IgD-negative memory B cell (primary cell): ENCODE data around the gene MCCC1. TPM values are rescaled to one million over a fixed set of nuclear protein-coding genes. Genes with fewer than 3 reads are reported as not detected.
"Not testable (repeated sequence)": the region's sequence is repeated elsewhere in the genome, so short reads cannot be mapped to it uniquely, and the experiment has no call there.

Experiments used
- H3K27ac Mint-ChIP-seq, 3 donors: one replicate each; pipeline ENCODE4 v1.8.0; 2020 to 2022; ENCODE audit warnings: mild to moderate bottlenecking in 3 of 3, mixed read lengths in 3 of 3, moderate library complexity in 1 of 3
- H3K27me3 Mint-ChIP-seq: one replicate; pipeline ENCODE4 v1.8.0; 2021; ENCODE audit warnings: mixed read lengths
- H3K36me3 Mint-ChIP-seq: one replicate; pipeline ENCODE4 v1.8.0; 2020; ENCODE audit warnings: mild to moderate bottlenecking, mixed read lengths
- H3K4me1 Mint-ChIP-seq, 3 donors: one replicate each; pipeline ENCODE4 v1.8.0; 2020 to 2022; ENCODE audit warnings: mixed read lengths in 3 of 3, mild to moderate bottlenecking in 1 of 3
- H3K4me3 Mint-ChIP-seq, 4 donors: one replicate each; pipeline ENCODE4 v1.8.0; 2020 to 2022; ENCODE audit warnings: mild to moderate bottlenecking in 4 of 4, mixed read lengths in 4 of 4, moderate library complexity in 3 of 4
- H3K9me3 Mint-ChIP-seq, 3 donors: one replicate each; pipeline ENCODE4 v1.8.0; 2020 to 2021; ENCODE audit warnings: mixed read lengths in 3 of 3, mild to moderate bottlenecking in 1 of 3
- polyA plus RNA-seq: library from polyadenylated mRNA; unstranded; fragments of 300-500 nt; fragmentation: Illumina TruSeq; gene quantifications from one replicate; pipeline ENCODE4 v1.2.3, GENCODE V29; 2021

MCCC1 gene
- polyA plus RNA-seq, 1 donor from 2014 or later: 32.4 TPM

GRCh38 chr3:183116025-183116614 lies 16.8 kb upstream of the MCCC1 start:
- Mint-ChIP-seq H3K4me3 (peak overlapping the region; percentile 37 to 74 (median 69)), H3K27ac (peak overlapping the region; percentile 82 to 96 (median 93)), H3K9me3 (peaks cover 0 to 6% (median 3%) of the 10 kb centered on the region in 3 donors), H3K36me3 (peaks cover 2% of the 10 kb centered on the region), H3K27me3 (peaks cover 15% of the 10 kb centered on the region), H3K4me1 (peaks cover 16 to 20% (median 19%) of the 10 kb centered on the region in 3 donors)

DNA sequence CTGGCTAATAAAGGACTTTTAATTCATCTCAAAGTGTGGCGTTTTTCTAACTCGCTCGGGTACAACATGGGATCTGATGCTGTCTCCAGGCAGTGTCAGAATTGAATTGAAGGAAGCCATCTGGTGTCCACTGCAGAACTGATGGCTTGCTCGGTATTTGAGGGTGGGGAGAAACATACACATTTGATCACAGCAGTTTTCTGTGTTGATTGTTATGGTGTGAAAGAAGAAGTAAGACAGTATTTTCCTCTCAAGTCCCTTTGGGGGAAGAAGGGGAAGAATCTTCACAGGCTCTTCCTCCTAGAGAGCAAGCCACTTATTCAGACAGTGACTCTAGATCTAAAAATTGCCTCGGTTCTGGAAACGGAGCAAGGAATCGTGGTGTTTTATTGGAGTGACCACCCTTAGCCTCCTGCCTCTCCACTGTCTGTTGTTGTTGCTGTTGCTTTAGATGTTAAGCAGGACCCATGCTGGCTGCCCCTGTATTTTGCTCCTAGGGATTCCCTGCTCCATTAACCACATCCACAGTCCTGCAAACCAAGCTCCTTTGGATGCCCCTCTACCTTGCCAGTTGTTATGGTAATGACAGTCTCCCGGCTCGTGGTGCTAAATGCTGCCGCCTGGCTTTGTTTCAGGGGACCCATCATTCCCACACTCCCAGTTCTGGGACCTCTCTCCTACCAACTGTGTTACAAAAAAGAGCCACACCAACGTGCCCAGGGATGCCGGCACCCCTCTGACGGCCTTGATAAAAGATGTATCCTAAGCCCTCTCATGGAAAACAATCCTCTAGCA lies 15.3 kb upstream of the MCCC1 start:
- Mint-ChIP-seq H3K4me1 (peaks cover 16 to 20% (median 19%) of the 10 kb centered on the region in 3 donors), H3K4me3 (peak overlapping the region in 3 of 4 donors; percentile 24 to 90 (median 51)), H3K27ac (peak overlapping the region in 2 of 3 donors; percentile 22 to 82), H3K9me3 (peaks cover 1 to 9% (median 6%) of the 10 kb centered on the region in 3 donors), H3K36me3 (peaks cover 5% of the 10 kb centered on the region), H3K27me3 (peaks cover 6% of the 10 kb centered on the region)

- H3K27me3 Mint-ChIP-seq, H3K4me3 Mint-ChIP-seq, H3K36me3 Mint-ChIP-seq, H3K9me3 Mint-ChIP-seq, H3K27ac Mint-ChIP-seq: not testable (repeated sequence)
- peaks cover 17 to 21% (median 21%) of the 10 kb centered on the region in 3 donors for H3K4me1 Mint-ChIP-seq
Measured at GRCh38 chr3:183109847-183110246, 10.6 kb upstream of the MCCC1 start.

- Mint-ChIP-seq H3K9me3 (peaks cover 1 to 9% (median 8%) of the 10 kb centered on the region in 3 donors), H3K27me3 (no peaks in the 10 kb centered on the region), H3K36me3 (peaks cover 5% of the 10 kb centered on the region), H3K4me3 (peak overlapping the region in 1 of 4 donors; percentile 23), H3K27ac (no peak overlapping the region), H3K4me1 (peaks cover 4 to 15% (median 11%) of the 10 kb centered on the region in 3 donors)
Measured at GRCh38 chr3:183108470-183108869, 9.2 kb upstream of the MCCC1 start.

- Mint-ChIP-seq H3K4me3 (no peak overlapping the region), H3K27me3 (no peaks in the 10 kb centered on the region), H3K4me1 (peaks cover 4 to 15% (median 11%) of the 10 kb centered on the region in 3 donors), H3K27ac (peak overlapping the region in 1 of 3 donors; percentile 6), H3K9me3 (peaks cover 1 to 9% (median 8%) of the 10 kb centered on the region in 3 donors), H3K36me3 (peaks cover 5% of the 10 kb centered on the region)
Measured at GRCh38 chr3:183108001-183108449, 8.7 kb upstream of the MCCC1 start.

- not testable (repeated sequence) for H3K9me3 Mint-ChIP-seq, H3K4me3 Mint-ChIP-seq, H3K27me3 Mint-ChIP-seq, H3K27ac Mint-ChIP-seq, H3K36me3 Mint-ChIP-seq
- peaks cover 6 to 15% (median 11%) of the 10 kb centered on the region in 3 donors for H3K4me1 Mint-ChIP-seq
Measured at GRCh38 chr3:183107372-183107771, 8.1 kb upstream of the MCCC1 start.

DNA sequence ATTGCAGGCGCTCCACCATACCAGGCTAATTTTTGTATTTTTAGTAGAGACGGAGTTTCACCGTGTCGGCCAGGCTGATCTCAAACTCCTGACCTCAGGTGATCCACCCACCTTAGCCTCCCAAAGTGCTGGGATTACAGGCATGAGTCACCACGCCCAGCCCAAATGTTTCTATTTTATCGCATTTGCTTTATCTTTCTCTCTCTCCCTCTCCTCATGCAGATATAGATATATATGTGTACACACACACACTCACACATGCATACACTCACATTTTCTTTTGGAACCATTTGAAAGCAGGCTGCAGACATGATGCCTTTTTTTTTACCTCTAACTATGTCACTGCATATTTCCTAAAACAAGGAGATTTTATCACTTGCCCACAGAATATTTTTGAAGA lies 7.3 kb upstream of the MCCC1 start:
- Mint-ChIP-seq H3K27ac (no peak overlapping the region), H3K9me3 (peaks cover 1 to 5% (median 3%) of the 10 kb centered on the region in 3 donors), H3K36me3 (peaks cover 3% of the 10 kb centered on the region), H3K4me3 (no peak overlapping the region), H3K4me1 (peaks cover 6 to 15% (median 11%) of the 10 kb centered on the region in 3 donors), H3K27me3 (no peaks in the 10 kb centered on the region)

DNA sequence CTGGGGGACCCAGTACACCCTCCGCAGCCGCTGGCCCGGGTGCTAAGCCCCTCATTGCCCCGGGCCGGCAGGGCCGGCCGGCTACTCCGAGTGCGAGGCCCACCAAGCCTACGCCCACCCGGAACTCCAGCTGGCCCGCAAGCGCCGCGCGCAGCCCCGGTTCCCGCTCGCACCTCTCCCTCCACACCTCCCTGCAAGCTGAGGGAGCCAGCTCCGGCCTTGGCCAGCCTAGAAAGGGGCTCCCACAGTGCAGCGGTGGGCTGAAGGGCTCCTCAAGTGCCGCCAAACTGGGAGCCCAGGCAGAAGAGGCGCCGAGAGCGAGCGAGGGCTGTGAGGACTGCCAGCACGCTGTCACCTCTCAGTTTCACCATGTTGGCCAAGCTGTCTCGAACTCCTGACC lies 4.7 kb upstream of the MCCC1 start:
- H3K36me3 Mint-ChIP-seq, H3K27me3 Mint-ChIP-seq, H3K9me3 Mint-ChIP-seq, H3K4me3 Mint-ChIP-seq: not testable (repeated sequence)
- Mint-ChIP-seq H3K4me1 (peaks cover 13 to 28% (median 22%) of the 10 kb centered on the region in 3 donors), H3K27ac (peak overlapping the region in 1 of 3 donors; percentile 40)

DNA sequence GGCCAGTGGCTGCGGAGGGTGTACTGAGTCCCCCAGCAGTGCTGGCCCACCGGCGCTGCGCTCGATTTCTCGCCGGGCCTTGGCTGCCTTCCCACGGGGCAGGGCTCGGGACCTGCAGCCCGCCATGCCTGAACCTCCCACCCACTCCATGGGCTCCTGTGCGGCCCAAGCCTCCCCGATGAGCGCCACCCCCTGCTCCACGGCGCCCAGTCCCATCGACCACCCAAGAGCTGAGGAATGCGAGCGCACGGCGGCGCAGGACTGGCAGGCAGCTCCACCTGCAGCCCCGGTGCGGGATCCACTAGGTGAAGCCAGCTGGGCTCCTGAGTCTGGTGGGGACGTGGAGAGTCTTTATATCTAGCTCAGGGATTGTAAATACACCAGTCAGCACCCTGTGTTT lies 1.7 kb upstream of the MCCC1 start:
- not testable (repeated sequence) for H3K9me3 Mint-ChIP-seq, H3K27ac Mint-ChIP-seq, H3K36me3 Mint-ChIP-seq, H3K27me3 Mint-ChIP-seq
- peaks cover 11 to 34% (median 24%) of the 10 kb centered on the region in 3 donors for H3K4me1 Mint-ChIP-seq
- H3K4me3 Mint-ChIP-seq: peak overlapping the region in 1 of 4 donors; percentile 60

GRCh38 chr3:183100376-183100775 lies 1.1 kb upstream of the MCCC1 start:
- H3K4me1 Mint-ChIP-seq: peaks cover 11 to 38% (median 25%) of the 10 kb centered on the region in 3 donors
- peak overlapping the region; percentile 13 to 97 (median 59) for H3K4me3 Mint-ChIP-seq
- H3K9me3 Mint-ChIP-seq: no peaks in the 10 kb centered on the region
- H3K27me3 Mint-ChIP-seq: no peaks in the 10 kb centered on the region
- H3K27ac Mint-ChIP-seq: peak overlapping the region; percentile 76 to 98 (median 96)
- no peaks in the 10 kb centered on the region for H3K36me3 Mint-ChIP-seq

DNA sequence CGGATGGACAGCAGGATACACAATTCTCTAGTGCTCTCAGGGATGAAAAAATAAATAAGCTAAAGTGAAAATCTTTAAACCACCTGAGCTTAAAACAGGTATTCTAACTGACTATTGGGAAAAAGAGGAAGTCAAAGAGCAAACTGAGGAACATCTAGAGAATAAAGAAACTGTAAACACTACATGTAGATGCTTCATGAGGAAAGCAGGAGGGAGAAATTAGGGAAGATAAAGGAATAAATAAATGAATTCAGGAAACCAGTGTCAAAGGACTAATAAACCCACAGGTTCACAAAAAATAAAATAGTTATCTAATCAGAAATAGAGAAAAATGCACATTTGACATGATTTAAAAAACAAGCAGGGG lies 525 bp upstream of the MCCC1 start:
- no peaks in the 10 kb centered on the region for H3K36me3 Mint-ChIP-seq
- no peaks in the 10 kb centered on the region for H3K27me3 Mint-ChIP-seq
- H3K4me1 Mint-ChIP-seq: peaks cover 11 to 38% (median 25%) of the 10 kb centered on the region in 3 donors

DNA sequence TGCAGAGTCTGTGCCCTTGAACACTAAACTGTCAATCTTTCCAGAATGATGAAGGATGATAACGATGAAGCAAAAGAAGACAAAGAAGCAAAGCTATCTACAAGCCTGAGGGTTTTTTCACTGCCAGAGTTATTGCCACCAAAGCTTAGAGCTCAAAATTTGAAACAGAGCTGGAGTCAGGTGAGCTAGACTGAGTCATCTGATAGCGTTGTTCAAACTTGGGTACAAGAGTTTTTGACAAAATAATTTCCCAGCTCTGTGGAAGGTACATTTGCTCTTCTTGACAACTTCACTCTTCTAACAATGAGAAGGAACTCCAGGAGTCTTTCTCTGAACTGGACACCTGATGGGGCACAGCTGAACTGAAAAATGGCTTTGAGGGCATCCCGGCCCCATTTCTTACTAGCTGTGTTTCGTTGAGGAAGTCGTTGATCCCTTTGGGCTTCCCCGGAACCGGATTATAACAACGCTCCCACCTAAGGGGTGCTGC lies 715 bp downstream of the MCCC1 start:
- Mint-ChIP-seq H3K4me3 (peak overlapping the region; percentile 97 to 98 (median 97)), H3K27ac (peak overlapping the region; percentile 76 to 98 (median 96)), H3K27me3 (no peaks in the 10 kb centered on the region), H3K4me1 (peaks cover 11 to 34% (median 27%) of the 10 kb centered on the region in 3 donors), H3K36me3 (peaks cover 1% of the 10 kb centered on the region), H3K9me3 (no peaks in the 10 kb centered on the region)

More for the DNA sequence above, 525 bp upstream of the MCCC1 start:
- Mint-ChIP-seq H3K27ac (peak overlapping the region; percentile 76 to 98 (median 96)), H3K9me3 (no peaks in the 10 kb centered on the region), H3K4me3 (peak overlapping the region; percentile 97 to 98 (median 97))

DNA sequence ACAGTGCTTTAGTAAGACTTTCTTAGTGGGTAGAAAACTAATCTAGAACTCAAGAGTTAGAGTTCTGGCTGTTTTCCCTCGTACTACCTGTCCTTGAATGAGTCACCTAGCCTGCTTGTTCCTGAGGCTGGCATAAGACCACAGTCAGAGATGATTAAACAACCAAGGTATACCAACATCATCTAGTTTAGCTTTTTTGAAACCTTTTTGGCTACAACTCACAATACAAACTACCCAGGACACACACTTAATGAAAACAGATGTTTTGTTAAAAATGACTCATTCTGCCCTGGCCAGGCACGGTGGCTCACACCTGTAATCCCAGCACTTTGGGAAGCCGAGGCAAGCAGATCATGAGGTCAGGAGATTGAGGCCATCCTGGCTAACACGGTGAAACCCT lies 4.6 kb downstream of the MCCC1 start:
- Mint-ChIP-seq H3K27me3 (no peaks in the 10 kb centered on the region), H3K36me3 (peaks cover 3% of the 10 kb centered on the region), H3K27ac (no peak overlapping the region), H3K4me3 (peak overlapping the region in 1 of 4 donors; percentile 83), H3K9me3 (no peaks in the 10 kb centered on the region), H3K4me1 (peaks cover 7 to 29% (median 19%) of the 10 kb centered on the region in 3 donors)

DNA sequence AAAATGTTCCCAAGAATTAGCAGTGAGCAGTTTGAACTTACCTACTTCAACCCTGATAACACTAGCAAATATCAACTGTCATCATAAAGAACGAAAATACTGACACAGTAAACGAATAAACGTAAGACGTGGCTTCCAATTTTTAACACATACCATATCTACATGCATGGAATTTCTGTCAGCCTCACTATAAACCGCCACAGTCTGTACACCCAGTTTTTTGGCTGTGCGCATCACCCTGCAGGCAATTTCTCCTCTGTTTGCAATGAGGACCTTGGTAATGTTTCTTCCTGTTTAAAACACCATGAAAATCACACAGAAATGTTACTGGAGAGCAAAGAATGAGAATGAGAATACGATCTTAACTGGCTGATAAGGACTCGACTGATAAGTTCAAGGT lies 7.0 kb downstream of the MCCC1 start:
- H3K36me3 Mint-ChIP-seq: peaks cover 9% of the 10 kb centered on the region
- H3K27ac Mint-ChIP-seq: peak overlapping the region in 1 of 3 donors; percentile 35
- H3K4me1 Mint-ChIP-seq: peaks cover 7 to 13% (median 9%) of the 10 kb centered on the region in 3 donors
- H3K4me3 Mint-ChIP-seq: no peak overlapping the region
- no peaks in the 10 kb centered on the region for H3K9me3 Mint-ChIP-seq
- H3K27me3 Mint-ChIP-seq: no peaks in the 10 kb centered on the region

DNA sequence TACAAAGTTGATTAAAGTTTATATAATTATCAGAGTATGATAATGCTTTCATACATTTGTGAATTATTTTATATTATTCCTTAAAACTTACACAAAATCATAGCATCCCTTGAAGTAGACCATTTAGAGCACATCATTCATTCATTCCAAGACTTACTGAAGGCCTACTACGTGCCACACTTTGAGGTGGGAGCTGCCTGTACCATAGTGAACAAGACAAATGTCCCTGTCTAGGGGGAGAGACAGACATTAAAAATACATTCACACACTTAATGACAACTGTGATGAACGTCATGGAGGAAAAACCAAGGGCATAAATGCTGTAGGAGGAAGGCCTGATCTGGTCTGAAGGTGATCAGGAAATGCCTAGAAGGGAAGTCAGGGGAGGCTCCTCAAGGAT lies 12.1 kb downstream of the MCCC1 start:
- Mint-ChIP-seq H3K4me1 (peaks cover 2 to 12% (median 5%) of the 10 kb centered on the region in 3 donors), H3K27me3 (no peaks in the 10 kb centered on the region), H3K4me3 (no peak overlapping the region), H3K36me3 (peaks cover 21% of the 10 kb centered on the region), H3K9me3 (no peaks in the 10 kb centered on the region), H3K27ac (no peak overlapping the region)
